K562 (cell line): ENCODE results near the gene HLTF. TPM values are rescaled to one million over a fixed set of nuclear protein-coding genes. Genes with fewer than 3 reads are reported as not detected.

Experiments
- CEBPB ChIP-seq: fragments of 450-650 bp; IDR thresholded peaks from 2 replicates; pipeline ENCODE4 v1.6.1; 2016; ENCODE audit warnings: missing genetic modification characterization, missing compliant biosample characterization
- DPF2 ChIP-seq: fragments of 450-650 bp; IDR thresholded peaks from 2 replicates; pipeline ENCODE4 v1.6.1; 2016
- EHMT2 ChIP-seq: fragments of 450-650 bp; IDR thresholded peaks from 2 replicates; pipeline ENCODE4 v1.6.1; 2018; ENCODE audit warnings: antibody characterized with exemption
- EP300 ChIP-seq: IDR thresholded peaks from 2 replicates; pipeline ENCODE4 v1.6.1; 2012; ENCODE audit warnings: low read length, improper control_type of control experiment
- HMGXB4 ChIP-seq: sonication (generic); formaldehyde crosslinking; IDR thresholded peaks from 2 replicates; pipeline ENCODE4 v1.8.1; 2023; ENCODE audit warnings: mild to moderate bottlenecking, missing genetic modification reagents
- JUNB ChIP-seq: fragments of 450-650 bp; formaldehyde crosslinking; conservative IDR thresholded peaks from 2 replicates; pipeline ENCODE4 v1.4.0; 2020; ENCODE audit warnings: mild to moderate bottlenecking
- MAFF ChIP-seq: IDR thresholded peaks from 2 replicates; pipeline ENCODE4 v1.6.1; 2012; ENCODE audit warnings: low read length, improper control_type of control experiment
- MAX ChIP-seq: sonication (generic); formaldehyde crosslinking; IDR thresholded peaks from 2 replicates; pipeline ENCODE4 v1.9.0; 2022; ENCODE audit warnings: mild to moderate bottlenecking, missing genetic modification reagents
- MIER1 ChIP-seq: fragments of 450-650 bp; IDR thresholded peaks from 2 replicates; pipeline ENCODE4 v1.6.1; 2016; ENCODE audit warnings: antibody characterized with exemption, mild to moderate bottlenecking, low read depth
- NCOR1 ChIP-seq: fragments of 450-650 bp; IDR thresholded peaks from 2 replicates; pipeline ENCODE4 v1.6.1; 2016; ENCODE audit warnings: mild to moderate bottlenecking, moderate library complexity
- NFRKB ChIP-seq: fragments of 450-650 bp; IDR thresholded peaks from 2 replicates; pipeline ENCODE4 v1.6.1; 2016; ENCODE audit warnings: low read depth
- SMARCE1 ChIP-seq: fragments of 450-650 bp; IDR thresholded peaks from 2 replicates; pipeline ENCODE4 v1.7.1; 2016; ENCODE audit warnings: mild to moderate bottlenecking
- TEAD4 ChIP-seq, 2 experiments: sonication (generic) in 1 of 2; formaldehyde crosslinking in 1 of 2; IDR thresholded peaks; 2 replicates each; pipeline versions ENCODE4 v1.6.1 to v1.8.0; 2012 to 2022; ENCODE audit warnings: borderline replicate concordance in 1 of 2, inconsistent platforms in 1 of 2, low read length in 1 of 2, mild to moderate bottlenecking in 1 of 2, missing genetic modification reagents in 1 of 2
- THAP12 ChIP-seq: fragments of 250-450 bp; sonication (Bioruptor Pico); IDR thresholded peaks from 2 replicates; pipeline ENCODE4 v1.9.0; 2021; ENCODE audit warnings: mild to moderate bottlenecking, inconsistent platforms
- TSC22D4 ChIP-seq: fragments of 450-650 bp; IDR thresholded peaks from 2 replicates; pipeline ENCODE4 v1.6.1; 2016; ENCODE audit warnings: missing genetic modification characterization, missing biosample characterization, control low read depth
- ZBTB34 ChIP-seq: fragments of 250-450 bp; sonication (Bioruptor Pico); IDR thresholded peaks from 2 replicates; pipeline ENCODE4 v1.8.0; 2021; ENCODE audit warnings: mild to moderate bottlenecking, moderate library complexity
- ZFP30 ChIP-seq: fragments of 250-450 bp; sonication (Bioruptor Pico); IDR thresholded peaks from 2 replicates; pipeline ENCODE4 v1.8.0; 2022; ENCODE audit warnings: moderate library complexity, mild to moderate bottlenecking, inconsistent platforms, borderline replicate concordance
- ZNF740 ChIP-seq, 3 experiments: fragments of 200-800 bp in 1 of 3; sonication (Bioruptor generic) in 1 of 3; sonication (generic) in 1 of 3; formaldehyde crosslinking in 1 of 3; IDR thresholded peaks; 2 replicates each; pipeline versions ENCODE4 v1.6.1 to v1.8.0; 2016 to 2022; ENCODE audit warnings: mild to moderate bottlenecking in 2 of 3, missing compliant biosample characterization in 2 of 3, missing genetic modification characterization in 2 of 3, missing genetic modification reagents in 1 of 3
- ZSCAN32 ChIP-seq: fragments of 450-650 bp; formaldehyde crosslinking; IDR thresholded peaks from 2 replicates; pipeline ENCODE4 v1.4.0; 2020; ENCODE audit warnings: mild to moderate bottlenecking, moderate library complexity
- polyA plus RNA-seq, 8 experiments: library from polyadenylated mRNA; depleted of rRNA in 4 of 8; stranded (reverse) in 5 of 8; unstranded in 3 of 8; fragments of >200 nt; fragmentation: Nextera tagmentation in 2 of 8; fragmentation: Illumina TruSeq in 1 of 8; extraction: Ambion mirVana in 2 of 8; extraction: Trizol in 1 of 8; gene quantifications; 2 replicates each; pipeline versions ENCODE4 v1.2.1 to v1.2.3, GENCODE V29; 2011 to 2014; ENCODE audit warnings: inconsistent platforms in 1 of 8, missing spikeins in 1 of 8
- total RNA-seq, 7 experiments: library from RNA; depleted of rRNA in 6 of 7; stranded (reverse); fragments of >200 nt in 6 of 7; fragmentation: Illumina TruSeq in 2 of 7; extraction: Trizol in 2 of 7; gene quantifications; 2 replicates each; pipeline versions ENCODE4 v1.2.1 to v1.2.3, GENCODE V29; 2011 to 2021; ENCODE audit warnings: low replicate concordance in 1 of 7

Gene HLTF
- total and polyA plus RNA-seq, 9 of the 15 experiments (the other 6 are each of a cell fraction or from before 2014, with no cell fraction given): 35.1 to 82.4 (median 50.4) TPM

GRCh38 chr3:148991219-148992026, 94.9 kb downstream of the HLTF start, which contains the start of gene GYG1 (continued):
- TF ChIP-seq HMGXB4 (CRISPR knock-in tag) (no peak), TSC22D4 (no peak), TEAD4 (IDR thresholded peaks at IDR 0.05; ENCODE audit: low read length) (no peak), TEAD4 (CRISPR knock-in tag; IDR thresholded peaks at IDR 0.05; ENCODE audit: borderline replicate concordance) (no peak), ZBTB34 (CRISPR knock-in tag) (no peak), ZSCAN32 (CRISPR knock-in tag) (no peak), MAFF (no peak), THAP12 (CRISPR knock-in tag) (peak; percentile 31; the same call in 1 of the 2 replicates), EHMT2 (no peak), EP300 (no peak), CEBPB (tag) (no peak), MIER1 (no peak), NCOR1 (no peak), ZNF740 (CRISPR knock-in tag; IDR thresholded peaks at IDR 0.05) (no peak), ZNF740 (tag; IDR thresholded peaks at IDR 0.05) (no peak), JUNB (CRISPR knock-in tag) (no peak), DPF2 (no peak), NFRKB (no peak), SMARCE1 (no peak), ZFP30 (no peak), MAX (CRISPR knock-in tag) (peak; percentile 93)
